Measurements from ENCODE around the gene RFX3. TPM values are rescaled to one million over a fixed set of nuclear protein-coding genes. Genes with fewer than 3 reads are reported as not detected.
"Not testable (repeated sequence)": the region's sequence is repeated elsewhere in the genome, so short reads cannot be mapped to it uniquely, and the experiment has no call there.

The RFX3 gene
- total RNA-seq, 4 donors from 2014 or later, result 4.0 to 8.2 (median 5.6) TPM

DNA sequence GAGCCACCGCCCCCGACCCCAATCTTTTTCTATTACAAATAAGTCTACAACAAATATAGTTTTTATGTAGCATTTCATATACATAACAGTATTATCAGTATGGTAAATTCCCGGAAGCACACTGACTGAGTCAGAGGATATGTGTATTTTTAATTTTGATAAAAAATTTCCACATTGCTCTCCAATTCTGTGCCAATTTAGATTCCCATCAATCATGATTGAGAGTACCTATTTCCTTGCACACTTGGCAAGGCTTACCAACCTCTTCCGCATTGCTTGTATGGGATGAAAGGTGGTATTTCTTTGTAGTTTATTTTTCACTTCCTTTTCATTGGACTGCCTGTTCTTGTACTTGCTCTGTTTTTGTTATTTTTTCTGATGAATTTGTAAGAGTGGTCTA lies 204.6 kb downstream of the RFX3 start:
- WGBS, 2 donors, result 67 to 89% methylated on average over 4 of the region's 4 CpGs
- no peak for DNase-seq (ENCODE audit: low spot score in 2 of 2)
- no peak for TF ChIP-seq CTCF (IDR thresholded peaks at IDR 0.05)
- TF ChIP-seq POLR2A (IDR thresholded peaks at IDR 0.05), result no peak
- no peak overlapping the region for H3K4me3 ChIP-seq (ENCODE audit: low read depth, poor library complexity, severe bottlenecking)
- intact Hi-C loops (cut with DNase I; ENCODE audit: low total_unique reads), result no loop called here

DNA sequence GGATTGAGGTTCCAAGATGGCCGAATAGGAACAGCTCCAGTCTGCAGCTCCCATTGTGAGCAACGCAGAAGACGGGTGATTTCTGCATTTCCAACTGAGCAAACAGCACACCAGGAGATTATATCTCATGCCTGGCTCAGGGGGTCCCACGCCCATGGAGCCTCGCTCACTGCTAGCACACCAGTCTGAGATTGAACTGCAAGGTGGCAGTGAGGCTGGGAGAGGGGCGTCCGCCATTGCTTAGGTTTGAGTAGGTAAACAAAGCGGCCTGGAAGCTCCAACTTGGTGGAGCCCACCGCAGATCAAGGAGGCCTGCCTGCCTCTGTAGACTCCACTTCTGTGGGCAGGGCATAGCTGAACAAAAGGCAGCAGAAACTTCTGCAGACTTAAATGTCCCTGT lies 213.2 kb downstream of the RFX3 start:
- H3K4me3 ChIP-seq (ENCODE audit: low read depth, poor library complexity, severe bottlenecking); intact Hi-C loops (cut with DNase I; ENCODE audit: low total_unique reads); DNase-seq (ENCODE audit: low spot score in 2 of 2): not testable (repeated sequence)
- WGBS, 2 donors, result 96 to 100% methylated on average over 9 of the region's 9 CpGs

DNA sequence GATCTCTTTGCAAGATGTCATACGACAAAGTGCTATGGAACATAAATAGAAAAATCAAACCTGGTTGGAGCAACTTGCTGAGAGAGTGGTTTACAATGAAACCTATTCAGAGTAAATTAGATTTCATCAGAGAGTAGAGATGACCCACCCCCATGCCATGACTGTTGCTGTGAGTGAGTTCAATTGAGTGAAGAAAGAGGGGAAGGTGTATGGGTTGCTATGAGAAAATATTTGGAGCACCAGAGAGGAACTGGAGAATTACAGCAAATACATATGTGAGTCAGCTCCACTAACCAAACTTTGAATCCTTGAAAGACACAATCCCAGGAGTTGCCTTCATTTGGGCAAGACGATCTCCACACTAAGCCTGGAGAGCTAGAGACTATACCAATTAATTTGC lies 217.2 kb downstream of the RFX3 start:
- no peak for DNase-seq (ENCODE audit: low spot score in 2 of 2)
- no peak for TF ChIP-seq POLR2A (IDR thresholded peaks at IDR 0.05)
- no peak for TF ChIP-seq CTCF (IDR thresholded peaks at IDR 0.05)
- 77 to 89% methylated on average over 2 of the region's 2 CpGs for WGBS, 2 donors
- H3K4me3 ChIP-seq (ENCODE audit: low read depth, poor library complexity, severe bottlenecking), result no peak overlapping the region
- intact Hi-C loops (cut with DNase I; ENCODE audit: low total_unique reads), result loop anchor here (5.0 kb wide), 1 partner anchor 381 kb away; no protein-coding TSS in a partner anchor

DNA sequence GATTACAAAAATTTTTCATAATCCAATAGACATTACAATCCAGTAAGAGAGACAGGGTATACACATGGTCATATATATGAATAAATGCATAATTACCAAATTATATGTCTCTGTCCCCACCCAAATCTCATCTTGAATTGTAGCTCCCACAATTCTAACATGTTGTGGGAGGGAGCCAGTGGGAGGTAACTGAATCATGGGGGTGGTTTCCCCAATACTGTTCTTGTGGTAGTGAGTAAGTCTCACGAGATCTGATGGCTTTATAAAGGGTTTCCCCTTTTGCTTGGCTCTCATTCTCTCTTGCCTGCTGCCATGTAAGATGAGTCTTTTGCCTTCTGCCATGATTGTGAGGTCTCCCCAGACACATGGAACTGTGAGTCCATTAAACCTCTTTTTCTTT lies 221.4 kb downstream of the RFX3 start:
- intact Hi-C loops (cut with DNase I; ENCODE audit: low total_unique reads); H3K4me3 ChIP-seq (ENCODE audit: low read depth, poor library complexity, severe bottlenecking); DNase-seq (ENCODE audit: low spot score in 2 of 2): not testable (repeated sequence)
- WGBS, 2 donors, result 85 to 94% methylated on average over 1 of the region's 1 CpG

- DNase-seq (ENCODE audit: low spot score in 2 of 2), result no peak
- TF ChIP-seq CTCF (IDR thresholded peaks at IDR 0.05), result no peak
- TF ChIP-seq POLR2A (IDR thresholded peaks at IDR 0.05), result no peak
- intact Hi-C loops (cut with DNase I; ENCODE audit: low total_unique reads), result no loop called here
- H3K4me3 ChIP-seq (ENCODE audit: low read depth, poor library complexity, severe bottlenecking), result no peak overlapping the region
- 81 to 86% methylated on average over 2 of the region's 2 CpGs for WGBS, 2 donors
Observed at GRCh38 chr9:3299872-3300271, 225.9 kb downstream of the RFX3 start.

- no peak overlapping the region for H3K4me3 ChIP-seq (ENCODE audit: low read depth, poor library complexity, severe bottlenecking)
- WGBS, 2 donors, result 54 to 57% methylated on average over 4 of the region's 4 CpGs
- TF ChIP-seq CTCF (IDR thresholded peaks at IDR 0.05), result no peak
- no peak for TF ChIP-seq POLR2A (IDR thresholded peaks at IDR 0.05)
- intact Hi-C loops (cut with DNase I; ENCODE audit: low total_unique reads), result no loop called here
- DNase-seq (ENCODE audit: low spot score in 2 of 2), result no peak
Observed at GRCh38 chr9:3296536-3296935, 229.3 kb downstream of the RFX3 start.

DNA sequence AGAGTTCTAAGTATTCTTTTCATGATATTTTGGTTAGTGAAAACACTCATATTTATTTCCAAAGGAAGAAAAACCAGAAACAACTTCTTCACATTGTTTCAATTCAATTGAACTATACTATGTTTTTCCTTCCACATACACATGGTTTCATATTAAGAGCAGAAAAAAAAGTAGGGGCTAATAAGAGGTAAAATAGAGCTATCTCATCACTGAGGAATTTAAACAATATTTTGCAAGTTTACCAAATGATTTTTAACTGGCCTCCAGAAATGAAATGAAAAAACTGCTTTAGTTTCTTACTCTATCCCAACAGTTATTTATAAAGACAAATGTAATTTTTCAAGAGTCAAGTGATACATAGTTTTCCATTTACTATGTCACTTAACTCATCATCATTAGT lies 233.5 kb downstream of the RFX3 start:
- intact Hi-C loops (cut with DNase I; ENCODE audit: low total_unique reads), result no loop called here
- no peak for TF ChIP-seq CTCF (IDR thresholded peaks at IDR 0.05)
- TF ChIP-seq POLR2A (IDR thresholded peaks at IDR 0.05), result no peak
- H3K4me3 ChIP-seq (ENCODE audit: low read depth, poor library complexity, severe bottlenecking), result no peak overlapping the region
- no peak for DNase-seq (ENCODE audit: low spot score in 2 of 2)

All from lower leg skin (tissue), 4 donors.